Mesodermal cell (in vitro differentiated cells): ENCODE results near the gene ATF3.

ENCODE experiments used
- H3K27ac ChIP-seq: 2 replicates; pipeline ENCODE4 v1.7.0; 2013; ENCODE audit warnings: mild to moderate bottlenecking, low read depth, low read length, moderate library complexity; ENCODE audit not compliant: severe bottlenecking
- H3K36me3 ChIP-seq: 2 replicates; pipeline ENCODE4 v1.7.1; 2013; ENCODE audit warnings: mild to moderate bottlenecking, low read length, moderate library complexity; ENCODE audit not compliant: control insufficient read depth, insufficient read depth
- H3K4me1 ChIP-seq: one replicate; pipeline ENCODE4 v1.7.1; 2013; ENCODE audit warnings: mild to moderate bottlenecking, low read length; ENCODE audit not compliant: insufficient read depth, control insufficient read depth, poor library complexity, severe bottlenecking
- H3K4me3 ChIP-seq: 2 replicates; pipeline ENCODE4 v1.7.0; 2013; ENCODE audit warnings: low read length, control low read depth, mild to moderate bottlenecking; ENCODE audit not compliant: insufficient read depth, poor library complexity, severe bottlenecking; ENCODE audit errors: extremely low read depth
- H3K9me3 ChIP-seq: 2 replicates; pipeline ENCODE4 v1.7.1; 2013; ENCODE audit warnings: mild to moderate bottlenecking, low read length, moderate library complexity; ENCODE audit not compliant: control insufficient read depth
- WGBS, 2 experiments: methylation state at CpG; one replicate each; pipeline ENCODE4 v1.1.5; 2013; ENCODE audit warnings: missing lambda C conversion rate in 2 of 2; ENCODE audit not compliant: insufficient coverage in 2 of 2; 5-methylcytosine and 5-hydroxymethylcytosine counted together

Gene ATF3

DNA sequence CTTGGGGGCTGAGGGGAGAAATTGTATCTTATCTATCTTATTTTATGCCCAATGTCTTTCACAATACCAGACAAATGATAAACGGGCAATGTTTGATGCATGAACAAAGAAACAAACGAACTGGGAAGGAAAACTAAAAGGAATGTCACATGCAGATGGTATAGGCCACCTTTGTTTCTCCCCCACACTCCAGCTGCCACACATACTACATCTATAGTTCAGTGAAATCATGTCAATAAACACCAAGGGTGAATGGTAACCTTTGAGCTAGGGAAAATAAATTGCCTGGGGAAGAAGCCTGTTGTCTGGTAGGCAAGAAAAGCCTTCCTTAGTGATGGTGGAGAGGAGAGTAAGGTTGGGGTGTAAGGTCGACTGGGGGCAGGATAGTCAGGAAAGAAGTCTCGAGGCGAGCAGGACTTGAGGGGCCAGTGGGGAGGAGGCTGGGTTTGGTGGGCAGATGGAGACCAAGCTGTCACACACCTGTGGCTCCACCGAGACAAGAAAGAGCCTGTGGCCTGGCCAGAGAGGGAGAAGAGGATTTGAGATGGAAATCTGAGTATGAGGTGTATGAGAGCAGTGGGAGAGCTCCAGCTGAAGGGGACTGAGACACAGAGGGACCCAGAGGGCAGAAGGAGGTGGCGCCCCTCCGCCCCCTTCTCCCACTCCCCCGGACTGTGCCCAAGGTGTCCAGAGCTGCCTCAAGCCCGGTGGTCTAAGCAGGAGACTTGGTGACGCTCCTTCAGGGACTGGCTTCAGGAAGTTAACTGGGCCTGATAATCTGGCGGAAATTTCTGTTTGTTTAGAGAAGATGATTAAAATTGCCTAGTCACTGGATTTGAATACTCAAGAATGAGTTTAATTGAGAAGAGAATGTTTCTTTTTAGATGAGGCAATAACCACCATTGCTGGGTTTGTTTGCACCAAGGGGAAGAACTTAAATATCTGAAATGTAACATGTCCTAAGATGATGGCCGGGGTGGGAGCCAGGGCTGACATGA is 37.3 kb downstream of the ATF3 start:
- H3K9me3 ChIP-seq: peaks cover under 1% of the 10 kb centered on the region
- no peaks in the 10 kb centered on the region for H3K4me1 ChIP-seq
- no peak overlapping the region for H3K27ac ChIP-seq
- no peak overlapping the region for H3K4me3 ChIP-seq
- WGBS, 2 experiments: 91 to 93% methylated on average over 10 of the region's 13 CpGs
- H3K36me3 ChIP-seq: no peaks in the 10 kb centered on the region

DNA sequence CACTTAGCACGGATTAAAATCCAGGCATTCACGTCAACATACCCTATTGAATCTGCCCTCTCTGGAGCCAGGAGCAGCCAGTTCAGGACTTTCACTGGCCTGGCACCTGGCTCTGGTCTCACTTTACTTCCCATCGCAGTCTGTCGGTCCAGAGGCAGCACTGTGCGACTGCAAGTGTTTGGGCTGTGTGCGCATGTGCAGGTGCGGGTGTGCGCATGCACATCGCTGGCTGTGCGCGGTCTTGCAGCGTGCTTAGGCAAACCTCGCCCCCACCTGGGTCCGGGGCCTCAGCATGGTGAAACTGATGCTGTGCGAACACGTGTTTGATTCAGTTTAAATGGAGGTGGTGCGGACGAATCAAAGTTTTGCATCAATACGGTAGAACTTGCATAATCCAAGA is 38.0 kb downstream of the ATF3 start:
- Histone ChIP-seq H3K27ac (no peak overlapping the region), H3K9me3 (no peaks in the 10 kb centered on the region), H3K4me1 (no peaks in the 10 kb centered on the region), H3K4me3 (no peak overlapping the region), H3K36me3 (no peaks in the 10 kb centered on the region)
- WGBS, 2 experiments: 93% methylated on average over 16 to 19 of the region's 19 CpGs

DNA sequence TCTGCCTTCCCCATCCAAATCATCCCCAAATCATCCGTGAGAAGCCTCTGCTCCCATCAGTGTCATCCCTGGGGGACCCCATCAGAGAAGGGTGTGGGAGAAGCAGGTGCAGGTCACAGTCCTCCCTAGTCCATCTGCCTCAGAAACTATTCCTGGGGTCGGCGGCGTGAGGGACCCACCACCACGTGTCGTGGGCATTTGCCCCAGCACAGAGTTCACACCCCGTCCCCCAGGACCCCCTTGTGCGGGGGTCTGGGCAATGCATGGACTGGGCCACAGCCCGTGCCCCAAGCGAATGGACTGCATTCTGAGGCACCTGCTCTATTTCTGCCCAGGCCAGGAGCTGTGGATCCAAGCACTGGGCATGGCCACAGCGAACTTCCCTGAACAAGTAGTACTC is 38.4 kb downstream of the ATF3 start:
- no peak overlapping the region for H3K4me3 ChIP-seq
- no peaks in the 10 kb centered on the region for H3K9me3 ChIP-seq
- 95% methylated on average over 9 to 10 of the region's 11 CpGs for WGBS, 2 experiments
- H3K4me1 ChIP-seq: no peaks in the 10 kb centered on the region
- H3K27ac ChIP-seq: no peak overlapping the region
- no peaks in the 10 kb centered on the region for H3K36me3 ChIP-seq

DNA sequence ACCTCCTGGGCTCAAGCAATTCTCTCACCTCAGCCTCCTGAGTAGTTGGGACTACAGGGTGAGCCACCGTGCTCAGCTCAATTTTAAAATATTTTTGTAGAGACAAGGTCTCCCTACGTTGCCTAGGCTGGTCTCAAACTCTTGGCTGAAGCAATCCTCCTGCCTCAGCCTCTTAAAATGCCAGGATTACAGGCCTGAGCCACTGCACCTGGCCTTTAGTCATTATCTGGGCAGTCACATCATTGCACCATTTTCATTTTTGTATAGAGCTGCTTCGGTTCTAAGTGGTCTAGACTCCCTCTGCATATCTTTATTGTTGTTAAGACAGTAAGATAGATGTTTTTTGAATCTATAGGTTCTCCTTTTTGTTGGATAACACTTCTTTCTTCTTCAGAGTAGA is 39.9 kb downstream of the ATF3 start:
- H3K4me3 ChIP-seq: no peak overlapping the region
- H3K27ac ChIP-seq: no peak overlapping the region
- no peaks in the 10 kb centered on the region for H3K36me3 ChIP-seq
- WGBS, 2 experiments: 85 to 94% methylated on average over 2 to 3 of the region's 3 CpGs
- no peaks in the 10 kb centered on the region for H3K9me3 ChIP-seq
- no peaks in the 10 kb centered on the region for H3K4me1 ChIP-seq

DNA sequence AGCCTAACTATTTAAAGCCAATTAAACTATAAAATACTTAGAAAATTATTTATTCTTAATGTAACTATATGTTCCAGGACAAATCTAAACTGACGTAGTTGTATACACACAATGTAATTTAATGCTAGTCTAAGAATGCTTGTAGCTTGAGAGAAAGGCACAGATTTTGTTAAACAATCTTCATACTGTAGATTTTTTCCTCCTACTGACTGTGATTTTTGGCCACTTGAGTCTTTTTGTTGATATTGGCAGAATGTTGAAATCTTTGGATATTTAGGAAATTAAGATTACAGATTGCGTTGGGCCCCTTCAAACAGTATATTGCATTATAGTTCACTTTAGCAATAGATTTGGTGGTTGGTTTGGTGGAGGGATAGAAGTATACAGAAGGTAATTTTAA is 40.5 kb downstream of the ATF3 start:
- Histone ChIP-seq H3K27ac (no peak overlapping the region), H3K4me1 (no peaks in the 10 kb centered on the region), H3K9me3 (no peaks in the 10 kb centered on the region), H3K36me3 (no peaks in the 10 kb centered on the region), H3K4me3 (no peak overlapping the region)
- no CpG with 5 or more reads among the region's 2 CpGs for WGBS, 2 experiments

DNA sequence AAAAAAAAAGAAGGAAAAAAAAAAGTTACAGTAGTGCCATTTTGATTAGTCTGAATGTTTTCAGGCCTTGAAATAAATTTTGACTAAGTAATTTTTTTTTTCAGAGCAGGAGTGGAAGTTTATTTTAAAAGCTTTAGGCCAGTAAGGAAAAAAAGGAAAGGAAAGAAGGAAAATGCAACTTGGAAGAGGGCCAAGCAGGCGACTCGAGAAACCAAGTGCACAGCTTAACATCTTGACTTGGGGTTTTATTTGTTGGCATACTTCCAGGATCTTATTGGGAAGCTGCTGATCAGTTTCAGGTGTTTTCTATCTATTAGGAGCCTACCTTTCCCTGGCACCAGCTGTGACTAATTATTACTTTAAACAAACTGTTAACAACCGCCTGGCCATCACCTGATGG is 41.7 kb downstream of the ATF3 start:
- no peak overlapping the region for H3K27ac ChIP-seq
- H3K36me3 ChIP-seq: no peaks in the 10 kb centered on the region
- WGBS, 2 experiments: 82 to 89% methylated on average over 2 of the region's 3 CpGs
- H3K9me3 ChIP-seq: no peaks in the 10 kb centered on the region
- no peak overlapping the region for H3K4me3 ChIP-seq
- no peaks in the 10 kb centered on the region for H3K4me1 ChIP-seq

DNA sequence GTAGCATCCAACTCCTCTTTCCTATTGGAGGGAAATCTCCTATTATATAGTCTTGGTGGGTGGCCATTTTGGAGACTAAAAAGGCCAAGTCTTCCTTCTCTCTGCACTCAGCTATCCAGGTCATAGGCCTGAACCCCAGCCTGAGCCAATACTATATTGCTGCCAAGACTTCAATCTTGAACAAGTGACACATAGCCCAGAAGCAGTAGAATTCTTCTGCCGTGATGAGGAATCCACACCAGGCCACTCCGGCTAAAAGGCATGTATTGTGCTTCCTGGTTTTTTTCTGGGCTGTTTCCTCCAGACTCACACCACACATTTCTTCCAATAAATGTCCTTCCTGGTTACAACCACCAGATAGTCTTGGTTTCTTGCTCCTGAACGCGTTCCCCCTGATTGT is 43.0 kb downstream of the ATF3 start:
- WGBS, 2 experiments: 95 to 100% methylated on average over 4 of the region's 4 CpGs
- H3K9me3 ChIP-seq: no peaks in the 10 kb centered on the region
- no peak overlapping the region for H3K4me3 ChIP-seq
- H3K27ac ChIP-seq: no peak overlapping the region
- H3K36me3 ChIP-seq: no peaks in the 10 kb centered on the region
- H3K4me1 ChIP-seq: peaks cover 10% of the 10 kb centered on the region

DNA sequence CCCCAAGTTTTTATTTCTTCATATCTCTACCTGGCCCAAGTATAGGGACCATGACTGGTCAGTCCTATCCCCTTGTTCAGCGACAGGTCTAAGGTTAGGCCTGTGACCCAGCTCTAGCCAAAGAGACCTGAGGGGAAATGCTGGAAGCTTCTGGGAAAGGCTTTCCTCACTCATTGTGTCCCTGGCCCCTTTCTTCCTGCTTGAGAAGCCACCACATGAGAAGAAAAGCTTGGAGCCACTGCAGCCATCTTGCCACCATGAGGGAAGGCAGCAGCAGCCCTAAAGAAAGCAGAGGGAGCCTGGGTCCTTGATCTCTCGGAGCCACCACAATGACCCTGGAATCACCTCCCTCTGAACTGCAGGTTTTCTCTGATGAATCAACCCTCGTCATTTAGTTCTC is 43.4 kb downstream of the ATF3 start:
- Histone ChIP-seq H3K36me3 (no peaks in the 10 kb centered on the region), H3K4me3 (no peak overlapping the region), H3K27ac (no peak overlapping the region), H3K4me1 (peaks cover 13% of the 10 kb centered on the region), H3K9me3 (no peaks in the 10 kb centered on the region)
- 88 to 100% methylated on average over 2 of the region's 3 CpGs for WGBS, 2 experiments

DNA sequence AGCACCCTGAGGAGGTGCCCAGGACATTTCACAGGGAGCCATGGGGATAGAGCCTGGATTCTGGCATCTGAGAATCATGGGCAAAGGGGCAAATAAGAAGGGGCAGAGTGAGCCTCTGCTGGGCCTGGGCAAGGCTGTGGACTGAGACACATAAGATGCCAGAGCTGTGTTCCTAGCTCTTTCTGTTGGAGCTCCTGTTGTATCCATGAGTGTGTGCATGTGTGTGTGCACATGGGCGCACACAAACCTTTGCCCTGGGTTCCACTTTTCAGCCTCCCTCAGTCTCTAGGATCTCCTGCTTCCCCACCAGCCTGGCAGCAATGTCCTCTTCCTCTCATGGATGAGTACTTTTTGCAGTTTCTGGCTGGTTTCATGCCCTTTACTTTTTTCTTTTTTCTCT is 44.0 kb downstream of the ATF3 start:
- H3K27ac ChIP-seq: no peak overlapping the region
- H3K36me3 ChIP-seq: no peaks in the 10 kb centered on the region
- no peaks in the 10 kb centered on the region for H3K9me3 ChIP-seq
- 100% methylated on average over 1 of the region's 1 CpG for WGBS, 2 experiments
- peaks cover 13% of the 10 kb centered on the region for H3K4me1 ChIP-seq
- H3K4me3 ChIP-seq: no peak overlapping the region

DNA sequence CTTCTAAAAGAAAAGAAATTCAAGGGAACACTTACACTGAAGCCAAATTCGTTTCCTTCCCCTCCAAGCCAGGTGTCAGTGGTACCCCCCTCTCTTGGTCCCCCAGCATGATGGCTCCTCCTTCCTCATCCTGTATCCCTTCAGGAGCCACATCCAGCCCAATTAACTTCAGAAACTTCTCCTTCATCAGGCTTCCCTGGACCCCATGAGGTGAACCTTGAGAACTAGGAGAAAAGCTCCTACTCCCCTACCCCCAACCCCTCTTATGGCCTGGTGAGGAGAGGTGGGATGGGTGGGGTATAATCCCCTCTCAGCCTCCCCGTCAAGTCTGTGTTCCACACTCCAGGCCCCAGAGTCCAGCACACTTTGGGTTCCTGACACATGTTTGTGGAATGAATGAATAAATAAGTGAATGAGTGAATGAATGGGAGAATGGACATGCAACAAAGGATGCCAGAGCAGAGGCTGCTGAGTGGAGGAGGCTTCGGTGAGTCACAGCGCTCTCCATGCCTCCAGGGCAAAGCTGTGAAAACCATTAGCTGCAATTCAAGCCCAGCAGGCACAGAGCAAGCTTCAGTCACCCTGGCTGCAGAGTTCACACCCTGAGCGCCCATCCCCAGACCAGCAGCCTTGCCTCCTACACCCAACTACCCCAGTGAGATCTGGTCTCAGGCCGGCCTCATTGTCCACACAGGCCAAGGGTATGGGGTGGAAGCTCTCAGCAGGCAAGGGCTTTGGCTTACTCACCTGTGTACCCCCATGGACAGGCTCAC is 47.3 kb downstream of the ATF3 start:
- H3K36me3 ChIP-seq: no peaks in the 10 kb centered on the region
- peaks cover 13% of the 10 kb centered on the region for H3K4me1 ChIP-seq
- H3K4me3 ChIP-seq: no peak overlapping the region
- no peaks in the 10 kb centered on the region for H3K9me3 ChIP-seq
- no peak overlapping the region for H3K27ac ChIP-seq
- 45 to 60% methylated on average over 3 to 5 of the region's 6 CpGs for WGBS, 2 experiments

DNA sequence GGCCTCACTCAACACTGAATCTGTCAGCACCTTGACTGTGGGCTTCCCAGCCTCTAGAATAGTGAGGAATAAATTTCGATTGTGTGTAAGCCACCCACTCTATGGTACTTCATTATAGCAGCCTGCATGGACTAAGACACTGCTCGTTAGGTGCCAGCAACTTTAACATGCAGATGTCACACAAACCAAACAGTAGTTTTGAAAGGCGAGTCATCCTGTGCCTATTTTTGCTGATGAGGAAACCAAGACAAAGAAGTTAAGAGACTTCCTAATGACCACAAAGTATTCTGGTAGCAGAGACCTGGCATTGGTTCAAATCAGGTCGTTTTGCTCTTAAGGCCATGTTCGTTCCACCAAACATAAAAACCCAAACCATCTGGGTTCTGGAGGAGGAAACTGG is 48.2 kb downstream of the ATF3 start:
- Histone ChIP-seq H3K9me3 (no peaks in the 10 kb centered on the region), H3K27ac (no peak overlapping the region), H3K36me3 (no peaks in the 10 kb centered on the region), H3K4me3 (no peak overlapping the region), H3K4me1 (peaks cover 13% of the 10 kb centered on the region)
- 86 to 95% methylated on average over 2 to 5 of the region's 5 CpGs for WGBS, 2 experiments
